ENCODE measurements around the gene ZNF215. TPM values are rescaled to one million over a fixed set of nuclear protein-coding genes. Genes with fewer than 3 reads are reported as not detected.

Gene ZNF215
- total RNA-seq, 4 donors from 2014 or later, result 1.1 to 10.6 (median 3.1) TPM

- Histone ChIP-seq H3K27me3 (no peaks in the 10 kb centered on the region), H3K4me1 (peaks cover 4 to 9% (median 7%) of the 10 kb centered on the region in 4 donors), H3K4me3 (peak overlapping the region in 3 of 4 donors; percentile 51 to 70 (median 64)), H3K36me3 (no peaks in the 10 kb centered on the region), H3K9me3 (no peaks in the 10 kb centered on the region), H3K27ac (peak overlapping the region; percentile 74 to 84 (median 82))
- no peak for DNase-seq
- intact Hi-C loops (cut with DNase I; ENCODE audit: low total_unique reads), result no loop called here
- in situ Hi-C loops (cut with MboI; ENCODE audit: low pct_ligation_motif_present in 1 of 4, low pct_unique_long_range_greater_than_20kb in 1 of 4, low sequenced_read_pairs in 3 of 4), result no loop called here
- 46 to 100% methylated on average over 1 to 2 of the region's 2 CpGs for WGBS, 2 donors (ENCODE audit: low coverage in 1 of 2)
- TF ChIP-seq EP300 (IDR thresholded peaks at IDR 0.05; ENCODE audit: low read depth) (no peak), POLR2A (IDR thresholded peaks at IDR 0.05) (no peak), CTCF (IDR thresholded peaks at IDR 0.05) (no peak), POLR2AphosphoS5 (IDR thresholded peaks at IDR 0.05) (no peak)
Measured at GRCh38 chr11:6925636-6926207, 504 bp upstream of the ZNF215 start.

- Histone ChIP-seq H3K27me3 (no peaks in the 10 kb centered on the region), H3K27ac (peak overlapping the region; percentile 74 to 84 (median 82)), H3K4me1 (peaks cover 4 to 9% (median 7%) of the 10 kb centered on the region in 4 donors), H3K9me3 (no peaks in the 10 kb centered on the region), H3K4me3 (peak overlapping the region; percentile 51 to 70 (median 67)), H3K36me3 (no peaks in the 10 kb centered on the region)
- peak; percentile 33 for DNase-seq
- in situ Hi-C loops (cut with MboI; ENCODE audit: low pct_ligation_motif_present in 1 of 4, low pct_unique_long_range_greater_than_20kb in 1 of 4, low sequenced_read_pairs in 3 of 4) (no loop called here), intact Hi-C loops (cut with DNase I; ENCODE audit: low total_unique reads) (no loop called here)
- 4 to 16% methylated on average over 8 to 11 of the region's 11 CpGs for WGBS, 2 donors (ENCODE audit: low coverage in 1 of 2)
- no peak for TF ChIP-seq POLR2A (IDR thresholded peaks at IDR 0.05)
- peak in 1 of 3 donors; percentile 8 for TF ChIP-seq POLR2AphosphoS5 (IDR thresholded peaks at IDR 0.05)
Measured at GRCh38 chr11:6927030-6927617, 898 bp downstream of the ZNF215 start.

GRCh38 chr11:6928916-6929315 is 2.7 kb downstream of the ZNF215 start:
- in situ Hi-C loops (cut with MboI; ENCODE audit: low pct_ligation_motif_present in 1 of 4, low pct_unique_long_range_greater_than_20kb in 1 of 4, low sequenced_read_pairs in 3 of 4), result no loop called here
- Histone ChIP-seq H3K4me1 (peaks cover 4 to 9% (median 7%) of the 10 kb centered on the region in 4 donors), H3K36me3 (no peaks in the 10 kb centered on the region), H3K27ac (no peak overlapping the region), H3K9me3 (no peaks in the 10 kb centered on the region), H3K4me3 (no peak overlapping the region), H3K27me3 (no peaks in the 10 kb centered on the region)
- DNase-seq, result no peak
- TF ChIP-seq POLR2AphosphoS5 (IDR thresholded peaks at IDR 0.05), result no peak
- TF ChIP-seq POLR2A (IDR thresholded peaks at IDR 0.05), result no peak
- TF ChIP-seq EP300 (IDR thresholded peaks at IDR 0.05; ENCODE audit: low read depth), result no peak
- no peak for TF ChIP-seq CTCF (IDR thresholded peaks at IDR 0.05)
- intact Hi-C loops (cut with DNase I; ENCODE audit: low total_unique reads), result no loop called here
- 74% methylated on average over 4 of the region's 4 CpGs; no CpG with 5 or more reads in 1 of the 2 donors for WGBS, 2 donors (ENCODE audit: low coverage in 1 of 2)

- in situ Hi-C loops (cut with MboI; ENCODE audit: low pct_ligation_motif_present in 1 of 4, low pct_unique_long_range_greater_than_20kb in 1 of 4, low sequenced_read_pairs in 3 of 4), result no loop called here
- 60 to 84% methylated on average over 3 of the region's 3 CpGs for WGBS, 2 donors (ENCODE audit: low coverage in 1 of 2)
- H3K36me3 ChIP-seq, result peaks cover 0 to 2% (median 0%) of the 10 kb centered on the region in 4 donors
- H3K27me3 ChIP-seq, result no peaks in the 10 kb centered on the region
- H3K9me3 ChIP-seq, result no peaks in the 10 kb centered on the region
- intact Hi-C loops (cut with DNase I; ENCODE audit: low total_unique reads), result no loop called here
- H3K27ac ChIP-seq, result no peak overlapping the region
- peaks cover 4 to 9% (median 7%) of the 10 kb centered on the region in 4 donors for H3K4me1 ChIP-seq
- H3K4me3 ChIP-seq, result no peak overlapping the region
- DNase-seq, result no peak
- TF ChIP-seq POLR2AphosphoS5 (IDR thresholded peaks at IDR 0.05) (no peak), EP300 (IDR thresholded peaks at IDR 0.05; ENCODE audit: low read depth) (no peak), CTCF (IDR thresholded peaks at IDR 0.05) (no peak), POLR2A (IDR thresholded peaks at IDR 0.05) (no peak)
Measured at GRCh38 chr11:6931146-6931713, 5.0 kb downstream of the ZNF215 start.
